MM.1S (cell line): ENCODE data around the gene SCARF2.

ENCODE experiments used
- DNase-seq: peaks from one replicate; pipeline ENCODE4 v3.0.0-alpha.2; 2015
- H2AFZ ChIP-seq: fragments of 300-600 bp; sonication (generic); 2 replicates; pipeline ENCODE4 v1.6.0; 2016; ENCODE audit warnings: antibody characterized with exemption, low read length
- H3F3A ChIP-seq: fragments of 300-600 bp; sonication (generic); 2 replicates; pipeline ENCODE4 v1.6.1; 2016; ENCODE audit warnings: mild to moderate bottlenecking, antibody characterized with exemption, low read length, moderate library complexity, mixed read lengths; ENCODE audit not compliant: insufficient read depth
- H3K27ac ChIP-seq: fragments of 300-600 bp; sonication (generic); 2 replicates; pipeline ENCODE4 v1.5.1; 2016; ENCODE audit warnings: mild to moderate bottlenecking, low read length
- H3K27me3 ChIP-seq: fragments of 300-600 bp; sonication (generic); replicated peaks from 2 replicates; pipeline ENCODE4 v1.6.0; 2016; ENCODE audit warnings: low read length; ENCODE audit not compliant: insufficient read depth
- H3K36me3 ChIP-seq: fragments of 300-600 bp; sonication (generic); replicated peaks from 2 replicates; pipeline ENCODE4 v1.6.1; 2016; ENCODE audit warnings: mild to moderate bottlenecking, low read length, mixed read lengths; ENCODE audit not compliant: insufficient read depth
- H3K4me1 ChIP-seq: fragments of 300-600 bp; sonication (generic); 2 replicates; pipeline ENCODE4 v1.6.1; 2016; ENCODE audit warnings: low read length, mixed read lengths
- H3K4me2 ChIP-seq: fragments of 300-600 bp; sonication (generic); 2 replicates; pipeline ENCODE4 v1.6.0; 2016; ENCODE audit warnings: low read depth, low read length
- H3K4me3 ChIP-seq: fragments of 300-600 bp; sonication (generic); 2 replicates; pipeline ENCODE4 v1.5.1; 2016; ENCODE audit warnings: low read length, mixed read lengths
- H3K79me2 ChIP-seq: fragments of 300-600 bp; sonication (generic); 2 replicates; pipeline ENCODE4 v1.6.1; 2016; ENCODE audit warnings: mixed run types, low read length, mixed read lengths
- H3K9ac ChIP-seq: fragments of 300-600 bp; sonication (generic); 2 replicates; pipeline ENCODE4 v1.6.1; 2016; ENCODE audit warnings: low read length, mixed read lengths
- H3K9me2 ChIP-seq: fragments of 300-600 bp; sonication (generic); replicated peaks from 2 replicates; pipeline ENCODE4 v1.6.1; 2016; ENCODE audit warnings: mild to moderate bottlenecking, low read length, mixed read lengths; ENCODE audit not compliant: insufficient read depth
- H3K9me3 ChIP-seq: fragments of 300-600 bp; sonication (generic); replicated peaks from 2 replicates; pipeline ENCODE4 v1.6.1; 2016; ENCODE audit warnings: mild to moderate bottlenecking, low read length, mixed read lengths; ENCODE audit not compliant: insufficient read depth
- H4K20me1 ChIP-seq: fragments of 300-600 bp; sonication (generic); 2 replicates; pipeline ENCODE4 v1.6.1; 2016; ENCODE audit warnings: mild to moderate bottlenecking, low read length, moderate library complexity, mixed read lengths; ENCODE audit not compliant: insufficient read depth
- CTCF ChIP-seq: fragments of 300-600 bp; sonication (generic); IDR thresholded peaks from 2 replicates; pipeline ENCODE4 v1.5.1; 2016; ENCODE audit warnings: antibody characterized with exemption, low read length, mixed read lengths
- EZH2 ChIP-seq: fragments of 300-600 bp; sonication (generic); optimal IDR thresholded peaks from 2 replicates; pipeline ENCODE3; 2017; ENCODE audit warnings: low read depth, mild to moderate bottlenecking, antibody characterized with exemption, low read length, mixed read lengths
- EZH2phosphoT487 ChIP-seq: fragments of 300-600 bp; sonication (generic); IDR thresholded peaks from 2 replicates; pipeline ENCODE4 v1.6.1; 2018; ENCODE audit warnings: antibody characterized with exemption, low read length

SCARF2 gene

GRCh38 chr22:20426259-20426615 lies 11.4 kb downstream of the SCARF2 start:
- Histone ChIP-seq H3K4me3 (no peak overlapping the region), H3K27me3 (peaks cover 55% of the 10 kb centered on the region), H3K4me2 (no peak overlapping the region), H3K4me1 (no peaks in the 10 kb centered on the region), H3F3A (no peaks in the 10 kb centered on the region), H3K79me2 (no peaks in the 10 kb centered on the region), H3K9ac (no peak overlapping the region), H2AFZ (no peak overlapping the region), H3K9me3 (no peaks in the 10 kb centered on the region), H3K9me2 (no peaks in the 10 kb centered on the region), H3K27ac (no peak overlapping the region), H3K36me3 (no peaks in the 10 kb centered on the region), H4K20me1 (no peaks in the 10 kb centered on the region)
- DNase-seq: no peak
- TF ChIP-seq EZH2 (no peak), CTCF (no peak), EZH2phosphoT487 (no peak)

- no peak for DNase-seq
- Histone ChIP-seq H3F3A (no peaks in the 10 kb centered on the region), H3K79me2 (no peaks in the 10 kb centered on the region), H2AFZ (no peak overlapping the region), H3K4me2 (no peak overlapping the region), H3K9me3 (no peaks in the 10 kb centered on the region), H3K36me3 (no peaks in the 10 kb centered on the region), H3K27ac (no peak overlapping the region), H3K4me1 (no peaks in the 10 kb centered on the region), H3K4me3 (no peak overlapping the region), H4K20me1 (no peaks in the 10 kb centered on the region), H3K9ac (no peak overlapping the region), H3K27me3 (peaks cover 53% of the 10 kb centered on the region), H3K9me2 (no peaks in the 10 kb centered on the region)
- TF ChIP-seq CTCF (no peak), EZH2phosphoT487 (no peak), EZH2 (no peak)
Measured at GRCh38 chr22:20425566-20426258, 11.9 kb downstream of the SCARF2 start.

- Histone ChIP-seq H3F3A (no peaks in the 10 kb centered on the region), H2AFZ (no peak overlapping the region), H3K36me3 (no peaks in the 10 kb centered on the region), H3K9ac (no peak overlapping the region), H3K9me2 (no peaks in the 10 kb centered on the region), H3K27me3 (peaks cover 46% of the 10 kb centered on the region), H3K4me1 (no peaks in the 10 kb centered on the region), H3K27ac (no peak overlapping the region), H3K9me3 (no peaks in the 10 kb centered on the region), H3K4me3 (no peak overlapping the region), H3K4me2 (no peak overlapping the region), H4K20me1 (no peaks in the 10 kb centered on the region), H3K79me2 (no peaks in the 10 kb centered on the region)
- DNase-seq: no peak
- TF ChIP-seq EZH2 (no peak), CTCF (no peak), EZH2phosphoT487 (no peak)
Measured at GRCh38 chr22:20424932-20425565, 12.6 kb downstream of the SCARF2 start.
